T-helper 2 cell treated with Interferon-gamma antibody and Interleukin-4, amounts not matched to agents 100 ng/mL and 5 ng/mL, for 36 hours (primary cell): ENCODE measurements around the gene CPEB3. TPM values are rescaled to one million over a fixed set of nuclear protein-coding genes. Genes with fewer than 3 reads are reported as not detected.
"Not testable (repeated sequence)": the region's sequence is repeated elsewhere in the genome, so short reads cannot be mapped to it uniquely, and the experiment has no call there.

ENCODE experiments used
- intact Hi-C: fragments of 100-400 bp; cut with micrococcal nuclease; formaldehyde crosslinking; loops from one replicate; pipeline ENCODE4 v1.15.1; 2023
- total RNA-seq: library from RNA; stranded (reverse); gene quantifications from 2 replicates; pipeline ENCODE4 v1.2.3, GENCODE V29; 2022

CPEB3 gene
- 1.7 and 1.8 TPM in 2 replicates for total RNA-seq

DNA sequence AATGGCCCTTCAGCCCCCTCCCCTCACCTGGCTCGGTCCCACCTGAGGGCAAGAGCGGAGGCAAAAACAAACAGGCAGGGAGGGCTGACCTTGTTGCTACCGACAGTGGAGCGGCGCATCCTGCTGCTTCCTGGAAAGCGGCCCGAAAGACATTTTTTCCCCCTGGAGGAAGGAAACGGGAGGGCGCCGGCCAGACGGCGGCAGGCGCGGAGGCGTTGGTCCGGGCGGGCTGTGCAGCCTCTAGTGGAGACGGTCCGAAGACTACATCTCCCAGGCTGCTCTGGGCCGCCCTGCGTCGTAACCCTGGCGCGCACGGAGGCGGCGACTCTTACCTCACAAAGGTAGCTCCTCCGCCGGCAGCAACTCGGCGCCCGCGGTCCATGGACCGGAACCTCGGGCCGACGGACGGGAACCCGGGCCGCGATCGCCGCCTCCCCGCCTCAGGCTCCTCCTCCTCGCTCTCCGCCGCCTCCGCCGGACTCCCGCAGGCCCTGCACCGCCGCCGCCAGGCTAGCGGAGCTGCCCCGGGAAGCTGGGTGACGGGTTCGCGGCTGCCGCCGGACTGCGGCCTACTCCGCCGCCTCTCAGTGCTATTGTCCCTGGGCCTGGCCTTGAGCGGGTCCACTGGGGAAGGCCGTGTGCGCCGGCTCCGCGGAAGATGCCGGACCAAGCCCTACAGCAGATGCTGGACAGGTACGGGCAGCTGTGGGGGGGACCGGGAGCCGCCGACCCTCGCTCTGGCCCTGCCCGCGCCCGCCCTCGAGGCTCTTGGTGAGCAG lies at the start of gene CPEB3, which contains the start of gene MARCHF5:
TSS of gene CPEB3 (minus strand) at position 242 of the 779 bp plus-strand sequence. CDS start 50,728 bp downstream, outside the sequence.
TSS of gene MARCHF5 (plus strand) at position 331 of the 779 bp plus-strand sequence. CDS start at position 659, 328 bp downstream.
- intact Hi-C loops: loop anchor here (1.0 to 10.0 kb wide), 12 partner anchors 51 to 1066 kb away; partner anchors contain the start of genes BTAF1, EXOC6, HECTD2 and IDE

DNA sequence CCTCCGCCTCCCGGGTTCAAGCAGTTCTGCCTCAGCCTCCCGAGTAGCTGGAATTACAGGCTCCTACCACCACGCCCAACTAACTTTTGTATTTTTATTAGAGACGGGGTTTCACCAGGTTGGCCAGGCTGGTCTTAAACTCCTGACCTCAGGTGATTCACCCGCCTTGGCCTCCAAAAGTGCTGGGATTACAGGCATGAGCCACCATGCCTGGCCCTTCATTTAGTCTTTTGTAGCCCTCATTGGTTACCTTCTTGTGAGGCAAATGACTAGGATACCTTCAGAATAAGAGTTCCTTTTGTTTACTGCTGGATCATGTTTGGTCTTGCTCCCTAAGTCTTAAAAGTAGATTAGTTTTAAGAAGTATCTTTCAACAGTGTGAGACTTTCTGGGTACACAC lies 39.0 kb upstream of the CPEB3 start:
- intact Hi-C loops: not testable (repeated sequence)

DNA sequence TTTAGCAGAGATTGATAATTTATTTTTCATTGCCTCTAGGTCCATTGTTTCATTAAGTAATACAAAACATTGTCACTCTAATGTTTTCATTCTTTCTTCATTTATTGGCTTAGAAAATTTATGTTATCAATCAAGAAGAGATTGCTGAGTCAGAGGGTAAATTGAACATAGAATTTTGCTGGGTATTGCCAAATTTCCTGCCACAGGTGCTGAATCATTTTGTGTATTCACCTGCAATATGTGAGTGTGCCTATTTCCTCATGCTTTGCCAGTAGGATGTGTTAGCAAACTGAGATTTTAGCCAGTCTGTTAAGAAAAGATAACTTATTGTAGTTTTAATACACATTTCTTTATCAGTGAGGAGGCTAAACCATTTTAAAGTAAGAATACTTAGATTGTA lies 38.1 kb upstream of the CPEB3 start:
- intact Hi-C loops: no loop called here

DNA sequence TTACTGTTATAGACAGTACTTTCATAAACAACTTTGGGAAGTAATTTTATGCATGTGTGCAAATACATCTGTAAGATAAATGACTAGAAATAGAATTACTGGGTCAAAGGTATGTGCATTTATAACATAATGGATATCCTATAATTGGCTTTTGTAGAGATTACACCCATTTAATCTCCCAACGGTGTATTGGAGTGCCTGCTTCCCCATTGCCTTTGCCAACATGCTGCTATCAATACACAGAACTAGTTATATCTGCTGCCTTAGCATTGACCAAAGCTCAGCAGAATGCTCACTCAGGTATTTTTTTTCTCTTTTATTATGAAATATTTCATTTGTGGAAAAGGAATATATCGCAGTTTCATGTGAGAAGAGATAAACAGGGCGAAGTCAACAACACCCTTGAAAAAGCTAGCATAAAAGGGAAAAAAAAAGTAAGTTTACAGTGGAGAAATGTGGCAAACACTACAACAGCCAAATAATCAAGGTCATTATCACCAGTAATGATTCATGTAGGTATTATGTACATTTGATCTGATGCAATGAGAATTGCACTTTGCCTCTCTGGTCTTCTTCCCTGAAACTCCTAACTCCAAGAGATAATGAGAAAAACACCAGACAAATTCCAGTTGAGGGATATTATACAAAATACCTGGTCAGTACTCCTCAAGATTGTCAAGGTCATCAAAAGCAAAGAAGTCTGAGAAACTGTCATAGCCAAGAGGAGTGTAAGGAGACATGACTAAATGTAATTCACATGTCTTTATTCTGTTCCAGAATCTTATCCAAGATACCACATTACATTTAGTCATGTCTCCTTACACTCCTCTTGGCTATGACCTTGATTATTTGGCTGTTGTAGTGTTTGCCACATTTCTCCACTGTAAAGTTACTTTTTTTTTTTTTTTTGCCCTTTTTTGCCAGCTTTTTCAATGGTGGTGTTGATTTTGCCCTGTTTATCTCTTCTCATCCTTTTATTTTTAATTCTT lies 36.9 kb upstream of the CPEB3 start:
- intact Hi-C loops: no loop called here

GRCh38 chr10:92323079-92323478 lies 32.2 kb upstream of the CPEB3 start:
- intact Hi-C loops: no loop called here

DNA sequence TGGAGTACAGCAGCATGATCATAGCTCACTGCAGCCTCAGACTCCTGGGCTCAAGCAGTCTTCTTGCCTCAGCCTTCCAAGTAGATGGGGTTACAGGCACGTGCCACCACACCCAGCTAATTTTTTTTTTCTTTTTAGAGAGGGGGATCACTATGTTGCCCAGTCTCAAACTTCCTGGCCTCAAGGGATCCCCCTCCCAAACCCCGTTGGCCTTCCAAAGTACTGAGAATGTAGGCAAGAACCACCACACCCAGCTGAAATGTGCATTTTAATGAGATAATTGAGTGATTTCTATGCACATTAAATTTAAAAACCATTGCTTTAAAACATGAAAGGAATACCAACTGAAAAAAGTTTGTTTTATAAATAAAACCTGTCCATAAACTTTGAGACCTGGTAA lies 25.7 kb upstream of the CPEB3 start:
- intact Hi-C loops: no loop called here

DNA sequence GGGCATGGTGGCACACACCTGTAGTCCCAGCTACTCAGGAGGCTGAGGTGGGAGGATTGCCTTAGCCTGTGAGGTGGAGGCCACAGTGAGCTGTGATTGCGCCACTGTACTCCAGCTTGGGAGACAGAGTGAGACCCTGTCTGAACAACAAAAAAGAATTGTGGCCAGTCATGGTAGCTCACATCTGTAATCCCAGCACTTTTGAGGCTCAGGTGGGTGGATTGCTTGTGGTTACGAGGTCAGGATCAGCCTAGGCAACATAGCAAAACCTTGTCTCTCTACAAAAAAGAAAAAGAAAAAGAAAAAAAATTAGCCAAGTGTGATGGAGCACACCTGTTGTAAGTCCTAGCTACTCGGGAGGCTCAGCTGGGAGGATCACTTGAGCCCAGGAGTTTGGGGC lies 22.9 kb upstream of the CPEB3 start:
- intact Hi-C loops: no loop called here

GRCh38 chr10:92309272-92309671 lies 18.4 kb upstream of the CPEB3 start:
- intact Hi-C loops: no loop called here

GRCh38 chr10:92305133-92306072 lies 14.5 kb upstream of the CPEB3 start:
- intact Hi-C loops: no loop called here

- intact Hi-C loops: no loop called here
Measured at GRCh38 chr10:92304061-92304460, 13.2 kb upstream of the CPEB3 start.

- intact Hi-C loops: no loop called here
Measured at GRCh38 chr10:92303096-92303495, 12.2 kb upstream of the CPEB3 start.

DNA sequence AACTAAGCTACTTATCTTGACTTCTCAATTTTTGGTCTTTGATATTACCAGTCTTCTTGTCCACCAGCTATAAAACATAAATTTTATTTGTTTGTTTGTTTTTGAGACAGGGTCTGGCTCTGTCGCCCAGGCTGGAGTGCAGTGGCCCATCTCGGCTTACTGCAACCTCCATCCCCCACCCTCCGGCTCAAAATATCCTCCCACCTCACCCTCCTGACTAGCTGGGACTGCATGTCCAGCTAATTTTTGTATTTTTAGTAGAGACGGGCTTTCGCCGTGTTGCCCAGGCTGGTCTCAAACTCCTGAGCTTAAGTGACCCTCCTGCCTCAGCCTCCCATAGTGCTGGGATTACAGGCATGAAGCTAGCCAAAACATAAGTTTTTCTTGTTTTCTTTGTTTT lies 7.6 kb upstream of the CPEB3 start:
- intact Hi-C loops: loop anchor here (10.0 kb wide), 2 partner anchors 546 to 1074 kb away; partner anchors contain the start of genes EXOC6 and PCGF5

- intact Hi-C loops: loop anchor here (1.0 to 10.0 kb wide), 13 partner anchors 52 to 1067 kb away; partner anchors contain the start of genes BTAF1, EXOC6, HECTD2 and IDE
Measured at GRCh38 chr10:92291921-92292845, 1.3 kb upstream of the CPEB3 start.

- intact Hi-C loops: loop anchor here (1.0 to 10.0 kb wide), 12 partner anchors 51 to 1067 kb away; partner anchors contain the start of genes BTAF1, EXOC6, HECTD2 and IDE
Measured at GRCh38 chr10:92291616-92291865, 663 bp upstream of the CPEB3 start.

DNA sequence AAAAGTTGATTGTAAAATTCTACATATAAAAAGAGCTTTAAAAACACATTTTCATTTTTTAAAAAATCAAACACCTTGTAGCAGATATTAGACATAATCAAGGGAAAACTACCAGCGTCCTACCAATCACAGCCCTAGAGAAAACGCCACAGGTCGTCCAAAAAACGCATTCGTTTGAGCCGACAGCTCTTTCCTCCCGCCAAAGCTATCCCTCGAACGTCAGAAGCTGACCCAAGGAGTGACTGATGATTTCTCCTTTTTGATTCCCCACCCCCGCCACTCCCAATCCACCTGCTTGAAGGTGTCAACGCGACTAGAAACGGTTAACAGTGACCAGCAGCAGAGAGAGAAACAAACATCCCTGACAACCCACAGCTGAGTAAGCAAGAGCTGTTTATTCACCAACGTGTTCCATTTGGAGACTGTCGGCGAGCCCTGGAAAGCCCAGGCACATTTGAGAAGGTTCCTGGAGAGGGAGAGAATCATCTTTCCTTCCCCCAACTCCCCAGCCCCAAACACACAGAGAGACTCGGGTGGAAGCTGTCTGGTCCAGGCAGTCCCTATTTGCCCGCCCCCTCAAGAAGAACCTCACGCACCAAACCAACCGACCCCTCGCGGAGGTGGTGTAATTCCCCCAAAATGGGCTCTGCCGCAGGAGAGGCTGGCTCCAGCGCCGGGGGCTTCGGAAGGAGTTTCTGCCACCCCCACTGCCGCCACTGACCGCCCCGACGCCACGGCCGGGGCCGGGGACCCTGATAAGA lies 622 bp downstream of the CPEB3 start:
- intact Hi-C loops: loop anchor here (2.0 to 10.0 kb wide), 8 partner anchors 79 to 1065 kb away; partner anchors contain the start of genes EXOC6, HECTD2, KIF11 and PCGF5

- intact Hi-C loops: no loop called here
Measured at GRCh38 chr10:92284112-92284704, 6.7 kb downstream of the CPEB3 start.

GRCh38 chr10:92278996-92279696 lies 11.7 kb downstream of the CPEB3 start:
- intact Hi-C loops: no loop called here

DNA sequence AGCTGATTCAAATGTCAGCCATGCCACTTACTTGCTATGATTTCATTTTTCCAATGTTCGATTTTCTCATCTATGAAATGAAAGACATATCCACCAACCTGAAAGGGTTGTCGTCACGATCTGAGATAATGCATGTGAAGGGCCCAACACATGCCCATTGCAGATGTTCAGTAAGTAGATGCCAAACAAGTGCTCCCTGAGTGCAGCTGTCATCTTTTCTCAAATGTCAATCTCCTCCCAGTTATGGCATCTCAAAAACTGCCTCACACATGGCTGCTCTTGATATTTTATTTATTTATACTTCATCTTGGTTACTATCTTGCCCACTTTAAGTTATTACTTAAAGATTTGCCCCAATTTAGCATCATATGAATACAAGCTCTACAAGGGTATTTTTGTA lies 16.8 kb downstream of the CPEB3 start:
- intact Hi-C loops: no loop called here
